GM13976 (cell line): ENCODE results near the gene GLP2R.
A peak's percentile ranks its signal among the peaks of the same experiment; 100 is the strongest.

Experiments used
- DNase-seq: peaks from one replicate; pipeline ENCODE4 v3.0.0; 2012; ENCODE audit warnings: low spot score
- in situ Hi-C: fragments of 300-500 bp; cut with MboI; formaldehyde crosslinking; loops from one replicate; pipeline ENCODE4 v1.12.0; 2022; ENCODE audit warnings: low sequenced_read_pairs, mixed read lengths, inconsistent platforms; ENCODE audit not compliant: unreplicated experiment
- TF ChIP-seq, protein P1 (sequence below): IDR thresholded peaks from 2 replicates; pipeline ENCODE4 v1.5.1; 2012; ENCODE audit warnings: borderline replicate concordance, mild to moderate bottlenecking; ENCODE audit not compliant: insufficient read depth; ENCODE audit errors: extremely low read depth, missing control alignments, control extremely low read depth

GLP2R gene

GRCh38 chr17:9887508-9887907 is 61.8 kb downstream of the GLP2R start:
- TF ChIP-seq, protein P1, sequence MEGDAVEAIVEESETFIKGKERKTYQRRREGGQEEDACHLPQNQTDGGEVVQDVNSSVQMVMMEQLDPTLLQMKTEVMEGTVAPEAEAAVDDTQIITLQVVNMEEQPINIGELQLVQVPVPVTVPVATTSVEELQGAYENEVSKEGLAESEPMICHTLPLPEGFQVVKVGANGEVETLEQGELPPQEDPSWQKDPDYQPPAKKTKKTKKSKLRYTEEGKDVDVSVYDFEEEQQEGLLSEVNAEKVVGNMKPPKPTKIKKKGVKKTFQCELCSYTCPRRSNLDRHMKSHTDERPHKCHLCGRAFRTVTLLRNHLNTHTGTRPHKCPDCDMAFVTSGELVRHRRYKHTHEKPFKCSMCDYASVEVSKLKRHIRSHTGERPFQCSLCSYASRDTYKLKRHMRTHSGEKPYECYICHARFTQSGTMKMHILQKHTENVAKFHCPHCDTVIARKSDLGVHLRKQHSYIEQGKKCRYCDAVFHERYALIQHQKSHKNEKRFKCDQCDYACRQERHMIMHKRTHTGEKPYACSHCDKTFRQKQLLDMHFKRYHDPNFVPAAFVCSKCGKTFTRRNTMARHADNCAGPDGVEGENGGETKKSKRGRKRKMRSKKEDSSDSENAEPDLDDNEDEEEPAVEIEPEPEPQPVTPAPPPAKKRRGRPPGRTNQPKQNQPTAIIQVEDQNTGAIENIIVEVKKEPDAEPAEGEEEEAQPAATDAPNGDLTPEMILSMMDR, result no peak
- in situ Hi-C loops, result no loop called here
- DNase-seq, result no peak

GRCh38 chr17:9890124-9890523 is 64.4 kb downstream of the GLP2R start:
- in situ Hi-C loops, result no loop called here
- peak; percentile 75 for DNase-seq
- TF ChIP-seq, protein P1, result peak; percentile 41

GRCh38 chr17:9893411-9894012 is 67.8 kb downstream of the GLP2R start:
- in situ Hi-C loops, result no loop called here
- TF ChIP-seq, protein P1, result no peak

GRCh38 chr17:9894231-9894630 is 68.5 kb downstream of the GLP2R start:
- in situ Hi-C loops, result no loop called here
- TF ChIP-seq, protein P1, result no peak
- DNase-seq, result no peak

More at GRCh38 chr17:9893411-9894012, 67.8 kb downstream of the GLP2R start:
- no peak for DNase-seq

GRCh38 chr17:9895923-9896322 is 70.2 kb downstream of the GLP2R start:
- DNase-seq, result no peak
- TF ChIP-seq, protein P1, result no peak
- in situ Hi-C loops, result no loop called here

DNA sequence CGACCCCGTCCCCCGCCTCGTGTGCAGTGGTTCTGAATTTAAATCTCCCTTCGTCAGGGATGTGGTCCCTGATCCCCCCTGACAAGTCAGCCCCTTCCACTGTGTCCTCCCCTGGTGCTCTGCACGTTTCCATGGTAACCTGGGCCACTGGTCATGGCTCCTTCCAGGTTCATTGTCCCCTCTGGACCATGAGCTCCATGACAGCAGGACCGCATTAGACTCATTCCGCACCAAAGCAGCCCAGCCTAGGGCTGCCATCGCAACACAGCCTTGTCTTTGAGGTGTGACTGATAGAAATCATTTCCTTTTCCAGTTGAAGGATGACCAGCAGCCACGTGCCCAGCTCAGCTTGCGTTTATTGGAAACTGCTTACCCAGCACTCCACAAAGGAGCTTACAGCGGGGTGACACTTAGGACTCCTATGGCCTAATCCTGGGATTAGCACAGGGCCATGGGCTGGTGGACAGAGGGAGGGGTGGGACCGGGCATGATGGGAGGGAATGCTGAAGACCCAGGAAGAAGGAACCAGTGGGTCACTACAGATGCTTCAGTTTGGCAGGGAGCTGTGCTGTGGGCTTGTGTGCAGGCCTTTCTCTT is 71.7 kb downstream of the GLP2R start:
- no peak for DNase-seq
- TF ChIP-seq, protein P1, result no peak
- in situ Hi-C loops, result no loop called here
